Measurements from ENCODE around the gene CMTM2.

The CMTM2 gene

GRCh38 chr16:66542396-66542795 is 36.9 kb upstream of the CMTM2 start:
- 89% methylated on average over 3 of the region's 3 CpGs for WGBS

GRCh38 chr16:66543541-66543940 is 35.7 kb upstream of the CMTM2 start:
- Histone ChIP-seq H3K14ac (ENCODE audit: low read length in 2 of 2) (no peak overlapping the region), H2BK15ac (ENCODE audit: low read depth, poor library complexity, severe bottlenecking) (no peak overlapping the region), H3K4ac (ENCODE audit: low read depth in 1 of 2, low read length in 2 of 2) (no peak overlapping the region), H2BK5ac (ENCODE audit: low read depth, low read length, poor library complexity, severe bottlenecking) (no peak overlapping the region), H2AK5ac (ENCODE audit: low read length, severe bottlenecking) (peak overlapping the region; percentile 89), H3K9ac (ENCODE audit: low read length) (no peak overlapping the region), H2AFZ (ENCODE audit: low read depth, low read length) (no peak overlapping the region), H3K4me2 (ENCODE audit: low read length, poor library complexity, severe bottlenecking) (no peak overlapping the region), H3K79me1 (replicated peaks; ENCODE audit: low read length, poor library complexity, severe bottlenecking) (peaks cover 18% of the 10 kb centered on the region), H3K4me1 (ENCODE audit: control insufficient read depth, insufficient read depth, low read depth, low read length) (peaks cover 25% of the 10 kb centered on the region), H3K9me3 (ENCODE audit: control insufficient read depth, low read length) (no peaks in the 10 kb centered on the region), H3K4me3 (ENCODE audit: insufficient read depth in 1 of 2, low read depth in 1 of 2, low read length in 2 of 2) (no peak overlapping the region), H2BK120ac (ENCODE audit: low read depth, low read length) (no peak overlapping the region), H3K23ac (ENCODE audit: low read length in 2 of 2) (no peak overlapping the region), H4K8ac (ENCODE audit: low read length) (no peak overlapping the region), H2BK12ac (ENCODE audit: low read length in 2 of 2) (no peak overlapping the region), H3K36me3 (ENCODE audit: control insufficient read depth in 1 of 2, insufficient read depth in 2 of 2, low read depth in 1 of 2, low read length in 2 of 2) (peaks cover 31 to 72% of the 10 kb centered on the region in 2 experiments), H3K18ac (ENCODE audit: low read depth in 1 of 2, low read length in 2 of 2) (no peak overlapping the region), H3K27me3 (ENCODE audit: control insufficient read depth in 1 of 2, insufficient read depth in 1 of 2, low read length in 2 of 2) (no peaks in the 10 kb centered on the region), H3K27ac (ENCODE audit: low read length, poor library complexity, severe bottlenecking) (no peak overlapping the region), H4K91ac (ENCODE audit: low read length) (no peak overlapping the region)
- no peak for DNase-seq
- 89% methylated on average over 6 of the region's 6 CpGs for WGBS

More at GRCh38 chr16:66542396-66542795, 36.9 kb upstream of the CMTM2 start:
- no peak overlapping the region for H3K4me3 ChIP-seq (ENCODE audit: insufficient read depth in 1 of 2, low read depth in 1 of 2, low read length in 2 of 2)
- H2BK120ac ChIP-seq (ENCODE audit: low read depth, low read length), result no peak overlapping the region
- H3K36me3 ChIP-seq (ENCODE audit: control insufficient read depth in 1 of 2, insufficient read depth in 2 of 2, low read depth in 1 of 2, low read length in 2 of 2), result peaks cover 34 to 71% of the 10 kb centered on the region in 2 experiments
- no peak overlapping the region for H3K27ac ChIP-seq (ENCODE audit: low read length, poor library complexity, severe bottlenecking)
- peaks cover 22% of the 10 kb centered on the region for H3K79me1 ChIP-seq (replicated peaks; ENCODE audit: low read length, poor library complexity, severe bottlenecking)
- H3K27me3 ChIP-seq (ENCODE audit: control insufficient read depth in 1 of 2, insufficient read depth in 1 of 2, low read length in 2 of 2), result no peaks in the 10 kb centered on the region
- H3K4me1 ChIP-seq (ENCODE audit: control insufficient read depth, insufficient read depth, low read depth, low read length), result peaks cover 17% of the 10 kb centered on the region
- H3K4me2 ChIP-seq (ENCODE audit: low read length, poor library complexity, severe bottlenecking), result no peak overlapping the region
- no peak overlapping the region for H3K14ac ChIP-seq (ENCODE audit: low read length in 2 of 2)
- no peak overlapping the region for H2BK12ac ChIP-seq (ENCODE audit: low read length in 2 of 2)
- no peak overlapping the region for H3K18ac ChIP-seq (ENCODE audit: low read depth in 1 of 2, low read length in 2 of 2)
- H4K91ac ChIP-seq (ENCODE audit: low read length), result no peak overlapping the region
- peak overlapping the region; percentile 15 for H2AK5ac ChIP-seq (ENCODE audit: low read length, severe bottlenecking)
- H2BK5ac ChIP-seq (ENCODE audit: low read depth, low read length, poor library complexity, severe bottlenecking), result no peak overlapping the region
- H2BK15ac ChIP-seq (ENCODE audit: low read depth, poor library complexity, severe bottlenecking), result no peak overlapping the region
- no peak overlapping the region for H3K23ac ChIP-seq (ENCODE audit: low read length in 2 of 2)
- H3K4ac ChIP-seq (ENCODE audit: low read depth in 1 of 2, low read length in 2 of 2), result no peak overlapping the region
- no peaks in the 10 kb centered on the region for H3K9me3 ChIP-seq (ENCODE audit: control insufficient read depth, low read length)
- no peak overlapping the region for H3K9ac ChIP-seq (ENCODE audit: low read length)
- no peak for DNase-seq
- H2AFZ ChIP-seq (ENCODE audit: low read depth, low read length), result no peak overlapping the region
- no peak overlapping the region for H4K8ac ChIP-seq (ENCODE audit: low read length)

GRCh38 chr16:66544016-66544757 is 35.1 kb upstream of the CMTM2 start:
- Histone ChIP-seq H3K4me1 (ENCODE audit: control insufficient read depth, insufficient read depth, low read depth, low read length) (peaks cover 23% of the 10 kb centered on the region), H3K4ac (ENCODE audit: low read depth in 1 of 2, low read length in 2 of 2) (no peak overlapping the region), H3K36me3 (ENCODE audit: control insufficient read depth in 1 of 2, insufficient read depth in 2 of 2, low read depth in 1 of 2, low read length in 2 of 2) (peaks cover 28 to 66% of the 10 kb centered on the region in 2 experiments), H3K27me3 (ENCODE audit: control insufficient read depth in 1 of 2, insufficient read depth in 1 of 2, low read length in 2 of 2) (no peaks in the 10 kb centered on the region), H4K91ac (ENCODE audit: low read length) (no peak overlapping the region), H3K18ac (ENCODE audit: low read depth in 1 of 2, low read length in 2 of 2) (no peak overlapping the region), H4K8ac (ENCODE audit: low read length) (no peak overlapping the region), H2BK5ac (ENCODE audit: low read depth, low read length, poor library complexity, severe bottlenecking) (no peak overlapping the region), H3K4me2 (ENCODE audit: low read length, poor library complexity, severe bottlenecking) (no peak overlapping the region), H3K14ac (ENCODE audit: low read length in 2 of 2) (no peak overlapping the region), H3K9ac (ENCODE audit: low read length) (no peak overlapping the region), H3K27ac (ENCODE audit: low read length, poor library complexity, severe bottlenecking) (no peak overlapping the region), H3K23ac (ENCODE audit: low read length in 2 of 2) (no peak overlapping the region), H2BK120ac (ENCODE audit: low read depth, low read length) (no peak overlapping the region), H3K9me3 (ENCODE audit: control insufficient read depth, low read length) (no peaks in the 10 kb centered on the region), H2AK5ac (ENCODE audit: low read length, severe bottlenecking) (no peak overlapping the region), H3K4me3 (ENCODE audit: insufficient read depth in 1 of 2, low read depth in 1 of 2, low read length in 2 of 2) (no peak overlapping the region), H2BK12ac (ENCODE audit: low read length in 2 of 2) (no peak overlapping the region), H2AFZ (ENCODE audit: low read depth, low read length) (no peak overlapping the region), H2BK15ac (ENCODE audit: low read depth, poor library complexity, severe bottlenecking) (no peak overlapping the region), H3K79me1 (replicated peaks; ENCODE audit: low read length, poor library complexity, severe bottlenecking) (peaks cover 19% of the 10 kb centered on the region)
- no peak for DNase-seq
- WGBS, result 83% methylated on average over 7 of the region's 7 CpGs

- Histone ChIP-seq H2BK15ac (ENCODE audit: low read depth, poor library complexity, severe bottlenecking) (no peak overlapping the region), H2BK5ac (ENCODE audit: low read depth, low read length, poor library complexity, severe bottlenecking) (peak overlapping the region; percentile 15), H3K14ac (ENCODE audit: low read length in 2 of 2) (peak overlapping the region in 1 of 2 experiments; percentile 5), H2AK5ac (ENCODE audit: low read length, severe bottlenecking) (peak overlapping the region; percentile 85), H3K9ac (ENCODE audit: low read length) (no peak overlapping the region), H3K23ac (ENCODE audit: low read length in 2 of 2) (peak overlapping the region in 1 of 2 experiments; percentile 70), H3K79me1 (replicated peaks; ENCODE audit: low read length, poor library complexity, severe bottlenecking) (peaks cover 30% of the 10 kb centered on the region), H3K9me3 (ENCODE audit: control insufficient read depth, low read length) (no peaks in the 10 kb centered on the region), H3K4ac (ENCODE audit: low read depth in 1 of 2, low read length in 2 of 2) (no peak overlapping the region), H3K18ac (ENCODE audit: low read depth in 1 of 2, low read length in 2 of 2) (no peak overlapping the region), H4K8ac (ENCODE audit: low read length) (no peak overlapping the region), H2AFZ (ENCODE audit: low read depth, low read length) (no peak overlapping the region), H3K36me3 (ENCODE audit: control insufficient read depth in 1 of 2, insufficient read depth in 2 of 2, low read depth in 1 of 2, low read length in 2 of 2) (peaks cover 20 to 42% of the 10 kb centered on the region in 2 experiments), H4K91ac (ENCODE audit: low read length) (no peak overlapping the region), H3K27me3 (ENCODE audit: control insufficient read depth in 1 of 2, insufficient read depth in 1 of 2, low read length in 2 of 2) (no peaks in the 10 kb centered on the region), H2BK120ac (ENCODE audit: low read depth, low read length) (no peak overlapping the region), H3K4me2 (ENCODE audit: low read length, poor library complexity, severe bottlenecking) (no peak overlapping the region), H2BK12ac (ENCODE audit: low read length in 2 of 2) (no peak overlapping the region), H3K4me1 (ENCODE audit: control insufficient read depth, insufficient read depth, low read depth, low read length) (peaks cover 32% of the 10 kb centered on the region), H3K4me3 (ENCODE audit: insufficient read depth in 1 of 2, low read depth in 1 of 2, low read length in 2 of 2) (no peak overlapping the region), H3K27ac (ENCODE audit: low read length, poor library complexity, severe bottlenecking) (no peak overlapping the region)
- DNase-seq, result no peak
- WGBS, result 98% methylated on average over 5 of the region's 5 CpGs
These were observed 31.9 kb upstream of the CMTM2 start for GRCh38 chr16:66547101-66547989.

Data from mesenchymal stem cell (in vitro differentiated cells and primary cell).